ENCODE results near the gene PNMT.
"Not testable (repeated sequence)": the region's sequence is repeated elsewhere in the genome, so short reads cannot be mapped to it uniquely, and the experiment has no call there.

Gene PNMT

DNA sequence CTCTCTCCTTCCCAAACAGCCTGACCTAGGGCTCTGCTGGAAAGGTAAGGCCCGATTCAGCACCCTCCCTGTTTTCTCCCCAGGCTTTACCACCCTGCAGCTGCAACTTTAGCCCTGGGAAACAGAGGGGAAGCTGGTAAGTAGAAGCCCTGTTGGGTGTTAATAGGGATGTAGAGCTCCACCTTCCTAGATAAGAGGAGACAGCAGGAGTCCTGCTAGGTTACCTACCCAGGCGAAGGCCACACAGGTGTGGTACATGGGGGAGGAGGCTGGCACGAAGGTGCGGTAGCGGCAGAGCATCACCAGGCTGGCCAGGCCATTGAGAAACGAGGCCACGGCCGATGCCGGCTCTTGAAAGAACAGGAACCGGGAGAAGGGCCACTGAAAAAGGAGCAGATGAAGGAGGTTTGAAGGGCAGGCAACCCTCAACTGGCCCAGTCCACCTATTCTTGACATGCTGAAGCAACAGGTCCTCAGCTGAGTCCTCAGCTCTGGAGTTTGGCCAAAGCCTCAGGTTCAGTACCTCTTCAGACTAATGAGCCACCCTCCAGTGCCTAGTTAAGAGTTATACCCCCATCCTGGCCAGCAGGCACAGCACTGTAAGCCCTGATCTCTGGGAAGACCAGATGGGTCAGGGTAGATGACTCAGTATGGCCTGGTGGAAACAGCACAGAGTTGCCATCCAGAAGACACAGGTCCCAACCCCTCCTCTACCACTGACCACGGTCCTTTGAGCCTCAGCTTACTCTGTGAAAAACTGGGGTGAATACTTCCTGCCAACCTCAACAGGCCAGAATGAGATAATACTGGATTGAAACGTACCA is 16.3 kb downstream of the PNMT start:
- 94% methylated on average over 12 of the region's 12 CpGs for WGBS
- no peak overlapping the region for H3K4me3 ChIP-seq (ENCODE audit: low read length)
- H3K9ac ChIP-seq (ENCODE audit: low read depth, low read length), result no peak overlapping the region
- no peaks in the 10 kb centered on the region for H3K9me3 ChIP-seq (ENCODE audit: insufficient read depth, low read depth, low read length)
- peaks cover 10% of the 10 kb centered on the region for H3K4me1 ChIP-seq (ENCODE audit: insufficient read depth, low read length)
- H3K27me3 ChIP-seq (ENCODE audit: insufficient read depth, low read length), result no peaks in the 10 kb centered on the region
- H3K27ac ChIP-seq (ENCODE audit: low read depth, low read length), result no peak overlapping the region
- H3K36me3 ChIP-seq (ENCODE audit: insufficient read depth, low read length), result peaks cover 20% of the 10 kb centered on the region; the same call in 1 of the 2 replicates

DNA sequence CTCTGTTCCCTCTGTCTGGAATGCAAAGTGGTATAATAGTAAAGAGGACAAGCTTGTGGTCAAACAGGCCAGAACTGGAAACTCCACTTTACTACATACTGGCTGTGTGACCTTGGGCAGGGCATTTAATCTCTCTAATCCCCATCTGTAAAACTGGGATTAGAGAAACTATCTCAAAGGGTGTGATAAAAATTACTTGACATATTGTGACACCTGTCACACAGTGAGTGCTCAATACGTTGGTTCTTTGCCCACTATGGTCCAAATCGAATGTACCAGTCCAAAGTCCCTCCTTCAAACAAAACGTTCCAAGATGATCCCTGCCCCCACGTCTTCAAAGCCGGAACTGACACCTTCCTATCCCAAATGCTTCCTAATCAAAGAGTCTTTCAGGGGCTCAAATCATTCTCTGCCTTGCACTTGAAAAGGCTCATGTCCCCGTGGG is 18.9 kb downstream of the PNMT start:
- peak overlapping the region; percentile 79; the same call in 1 of the 2 replicates for H3K9ac ChIP-seq (ENCODE audit: low read depth, low read length)
- H3K27me3 ChIP-seq (ENCODE audit: insufficient read depth, low read length), result no peaks in the 10 kb centered on the region
- H3K36me3 ChIP-seq (ENCODE audit: insufficient read depth, low read length), result peaks cover 13% of the 10 kb centered on the region; the same call in 1 of the 2 replicates
- H3K4me3 ChIP-seq (ENCODE audit: low read length), result peak overlapping the region; percentile 66
- H3K27ac ChIP-seq (ENCODE audit: low read depth, low read length), result peak overlapping the region; percentile 100
- 75% methylated on average over 6 of the region's 6 CpGs for WGBS
- H3K9me3 ChIP-seq (ENCODE audit: insufficient read depth, low read depth, low read length), result no peaks in the 10 kb centered on the region
- peaks cover 19% of the 10 kb centered on the region for H3K4me1 ChIP-seq (ENCODE audit: insufficient read depth, low read length)

DNA sequence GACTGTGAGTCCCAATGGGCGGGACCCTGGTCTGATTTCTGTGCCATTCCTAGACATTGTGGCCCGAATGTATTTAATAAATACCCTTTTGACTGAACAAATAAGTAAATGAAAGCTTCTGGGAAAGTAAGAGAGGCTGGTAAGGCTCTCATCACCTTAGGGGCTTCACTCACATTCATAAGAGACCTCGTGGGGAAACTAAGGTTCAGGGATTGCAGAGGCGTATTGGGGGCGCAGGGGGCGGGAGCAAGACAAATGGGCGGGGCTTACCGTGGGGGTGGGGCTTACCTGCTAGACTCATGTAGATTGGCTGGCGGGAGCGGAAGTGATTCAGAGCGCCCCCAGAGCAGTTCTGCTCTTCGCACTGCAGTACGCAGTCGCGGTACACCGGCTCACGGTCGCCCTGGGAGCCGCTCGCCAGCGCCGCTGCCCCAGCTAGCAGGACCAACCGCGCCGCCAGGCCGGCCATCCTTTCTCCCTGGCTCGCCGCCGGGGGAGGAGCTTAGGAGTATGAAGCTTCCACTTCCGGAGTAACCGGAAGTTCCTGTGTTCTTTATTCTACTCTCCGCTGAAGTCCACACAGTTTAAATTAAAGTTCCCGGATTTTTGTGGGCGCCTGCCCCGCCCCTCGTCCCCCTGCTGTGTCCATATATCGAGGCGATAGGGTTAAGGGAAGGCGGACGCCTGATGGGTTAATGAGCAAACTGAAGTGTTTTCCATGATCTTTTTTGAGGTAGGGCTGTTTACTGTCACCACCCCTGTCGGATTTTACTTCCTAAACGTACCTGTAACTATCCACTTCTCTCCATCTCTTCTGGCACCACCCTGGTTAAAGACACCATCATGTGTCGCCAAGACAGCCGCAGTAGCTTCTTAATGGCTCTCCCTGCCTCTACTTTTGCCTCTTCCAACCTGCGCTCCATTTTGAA is 19.6 kb downstream of the PNMT start, which contains the start of gene PGAP3:
Gene PGAP3, minus strand, starts transcription at position 512 of the 929 bp plus-strand sequence. Its CDS starts 43 bp downstream, at position 469.
- Histone ChIP-seq H3K36me3 (ENCODE audit: insufficient read depth, low read length) (peaks cover 13% of the 10 kb centered on the region; the same call in 1 of the 2 replicates), H3K27me3 (ENCODE audit: insufficient read depth, low read length) (no peaks in the 10 kb centered on the region), H3K4me1 (ENCODE audit: insufficient read depth, low read length) (peaks cover 19% of the 10 kb centered on the region), H3K9ac (ENCODE audit: low read depth, low read length) (peak within 1 kb of the TSS; percentile 79), H3K27ac (ENCODE audit: low read depth, low read length) (peak within 1 kb of the TSS; percentile 100), H3K4me3 (ENCODE audit: low read length) (peak within 1 kb of the TSS; percentile 66), H3K9me3 (ENCODE audit: insufficient read depth, low read depth, low read length) (no peaks in the 10 kb centered on the region)
- 17% methylated on average over 45 of the region's 45 CpGs for WGBS

DNA sequence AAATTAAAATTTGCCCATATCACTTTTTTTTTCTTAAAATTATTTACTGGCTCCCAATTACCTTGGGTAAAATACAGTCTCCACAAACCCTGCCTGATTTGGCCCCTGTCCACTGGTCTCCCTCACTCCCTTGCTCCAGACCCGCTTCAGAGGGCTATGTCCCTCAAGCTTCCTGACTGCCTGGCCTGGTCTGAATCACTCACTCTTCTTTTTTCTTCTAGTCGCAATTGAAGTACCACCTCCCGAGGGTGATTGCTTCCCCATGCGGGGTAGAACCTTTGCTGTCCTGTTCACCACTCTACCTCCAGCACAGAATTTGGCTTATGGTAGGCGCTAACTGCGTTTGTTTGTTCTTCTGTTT is 20.2 kb downstream of the PNMT start:
- no peaks in the 10 kb centered on the region for H3K9me3 ChIP-seq (ENCODE audit: insufficient read depth, low read depth, low read length)
- peak overlapping the region; percentile 66 for H3K4me3 ChIP-seq (ENCODE audit: low read length)
- H3K36me3 ChIP-seq (ENCODE audit: insufficient read depth, low read length), result peaks cover 8% of the 10 kb centered on the region; the same call in 1 of the 2 replicates
- H3K27ac ChIP-seq (ENCODE audit: low read depth, low read length), result peak overlapping the region; percentile 100
- H3K4me1 ChIP-seq (ENCODE audit: insufficient read depth, low read length), result peaks cover 19% of the 10 kb centered on the region
- 8% methylated on average over 5 of the region's 6 CpGs for WGBS
- peak overlapping the region; percentile 79 for H3K9ac ChIP-seq (ENCODE audit: low read depth, low read length)
- H3K27me3 ChIP-seq (ENCODE audit: insufficient read depth, low read length), result no peaks in the 10 kb centered on the region

DNA sequence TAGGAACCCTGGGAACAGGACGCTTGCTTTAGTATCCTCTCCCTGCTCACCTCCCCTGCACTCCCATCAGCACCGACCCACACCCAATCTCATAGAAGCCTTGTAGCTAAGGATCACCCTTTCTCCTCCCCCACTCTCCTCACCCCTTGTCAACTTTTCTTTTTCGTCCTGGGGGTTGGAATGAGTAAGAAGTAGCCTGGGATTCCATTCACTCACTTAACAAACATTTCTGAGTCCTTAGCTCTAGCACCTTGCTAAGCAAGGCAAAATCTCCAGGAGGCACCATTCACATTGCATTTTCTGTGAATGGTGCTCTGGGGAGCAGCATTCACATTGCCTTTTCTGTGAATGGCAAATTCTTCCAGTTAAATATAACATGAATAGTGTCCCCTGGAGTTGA is 20.7 kb downstream of the PNMT start:
- Histone ChIP-seq H3K36me3 (ENCODE audit: insufficient read depth, low read length) (peaks cover 6% of the 10 kb centered on the region; the same call in 1 of the 2 replicates), H3K9me3 (ENCODE audit: insufficient read depth, low read depth, low read length) (no peaks in the 10 kb centered on the region), H3K27ac (ENCODE audit: low read depth, low read length) (peak overlapping the region; percentile 100), H3K9ac (ENCODE audit: low read depth, low read length) (peak overlapping the region; percentile 79), H3K27me3 (ENCODE audit: insufficient read depth, low read length) (no peaks in the 10 kb centered on the region), H3K4me1 (ENCODE audit: insufficient read depth, low read length) (peaks cover 19% of the 10 kb centered on the region), H3K4me3 (ENCODE audit: low read length) (peak overlapping the region; percentile 66)
- 0% methylated on average over 2 of the region's 3 CpGs for WGBS

DNA sequence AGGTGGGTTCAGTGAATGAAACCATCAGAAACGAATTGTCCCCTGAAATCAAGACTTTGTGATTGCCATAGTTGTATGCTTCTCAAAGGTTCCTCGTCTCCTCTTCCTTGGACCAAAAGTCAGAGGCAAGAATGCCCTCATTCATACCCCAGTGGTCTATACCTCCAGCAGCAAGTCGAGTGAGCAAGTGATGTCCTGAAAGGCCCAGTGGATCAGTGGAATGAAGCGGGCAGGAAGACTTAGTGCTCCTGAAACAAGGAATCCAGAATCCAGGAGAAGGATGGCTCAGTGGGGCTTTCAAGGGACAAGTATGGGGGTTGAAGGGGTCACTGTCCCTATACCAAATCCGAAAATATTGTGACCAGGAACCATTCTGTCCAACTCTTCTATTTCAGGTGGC is 26.3 kb downstream of the PNMT start:
- H3K9me3 ChIP-seq (ENCODE audit: insufficient read depth, low read depth, low read length), result no peaks in the 10 kb centered on the region
- H3K9ac ChIP-seq (ENCODE audit: low read depth, low read length), result peak overlapping the region; percentile 9; the same call in 1 of the 2 replicates
- peak overlapping the region; percentile 92 for H3K27ac ChIP-seq (ENCODE audit: low read depth, low read length)
- WGBS, result 88% methylated on average over 5 of the region's 5 CpGs
- no peak overlapping the region for H3K4me3 ChIP-seq (ENCODE audit: low read length)
- H3K4me1 ChIP-seq (ENCODE audit: insufficient read depth, low read length), result peaks cover 40% of the 10 kb centered on the region
- no peaks in the 10 kb centered on the region for H3K36me3 ChIP-seq (ENCODE audit: insufficient read depth, low read length)
- no peaks in the 10 kb centered on the region for H3K27me3 ChIP-seq (ENCODE audit: insufficient read depth, low read length)

DNA sequence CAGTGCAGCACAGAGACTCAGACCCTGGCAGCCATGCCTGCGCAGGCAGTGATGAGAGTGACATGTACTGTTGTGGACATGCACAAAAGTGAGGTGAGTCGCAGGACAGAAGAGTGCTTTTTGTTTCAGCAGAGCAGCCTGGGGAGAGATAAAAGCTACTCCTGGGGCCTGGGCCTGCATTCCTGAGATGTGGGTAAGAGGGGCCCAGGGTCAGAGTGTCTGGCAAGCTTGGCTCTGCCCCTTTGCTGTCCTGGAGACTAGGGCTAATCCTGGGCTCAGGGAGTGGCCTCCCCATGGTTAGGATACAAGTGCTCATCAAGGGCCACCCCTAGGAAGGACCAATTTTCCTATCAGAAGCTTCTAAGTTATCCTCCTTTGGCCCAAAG is 26.8 kb downstream of the PNMT start:
- WGBS, result 68% methylated on average over 2 of the region's 2 CpGs
- H3K27me3 ChIP-seq (ENCODE audit: insufficient read depth, low read length), result no peaks in the 10 kb centered on the region
- H3K27ac ChIP-seq (ENCODE audit: low read depth, low read length), result peak overlapping the region; percentile 92
- peak overlapping the region; percentile 9; the same call in 1 of the 2 replicates for H3K9ac ChIP-seq (ENCODE audit: low read depth, low read length)
- peaks cover 35% of the 10 kb centered on the region for H3K4me1 ChIP-seq (ENCODE audit: insufficient read depth, low read length)
- H3K9me3 ChIP-seq (ENCODE audit: insufficient read depth, low read depth, low read length), result no peaks in the 10 kb centered on the region
- no peaks in the 10 kb centered on the region for H3K36me3 ChIP-seq (ENCODE audit: insufficient read depth, low read length)
- no peak overlapping the region for H3K4me3 ChIP-seq (ENCODE audit: low read length)

DNA sequence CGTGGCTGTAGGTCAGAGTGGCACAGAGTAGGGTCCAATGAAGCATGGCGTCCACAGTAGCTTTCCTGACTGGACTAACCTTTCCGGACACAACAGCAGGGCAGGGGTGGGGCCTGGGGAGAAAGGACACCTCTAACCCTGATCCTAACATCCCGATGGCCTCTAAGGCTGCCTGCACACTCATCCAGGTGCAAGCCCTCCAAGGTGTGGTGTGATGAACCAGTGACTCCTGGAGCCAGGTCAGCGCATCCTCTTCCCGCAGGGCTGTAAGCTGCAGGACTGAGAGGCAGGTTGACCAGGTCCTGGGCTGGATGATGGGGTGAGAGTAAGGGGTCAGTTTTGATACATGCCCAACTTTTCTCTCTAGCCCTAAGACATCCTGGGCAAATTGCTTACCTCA is 28.5 kb downstream of the PNMT start:
- Histone ChIP-seq H3K4me1 (ENCODE audit: insufficient read depth, low read length) (peaks cover 31% of the 10 kb centered on the region), H3K9me3 (ENCODE audit: insufficient read depth, low read depth, low read length) (no peaks in the 10 kb centered on the region), H3K9ac (ENCODE audit: low read depth, low read length) (no peak overlapping the region), H3K27me3 (ENCODE audit: insufficient read depth, low read length) (no peaks in the 10 kb centered on the region), H3K4me3 (ENCODE audit: low read length) (no peak overlapping the region), H3K27ac (ENCODE audit: low read depth, low read length) (peak overlapping the region; percentile 68), H3K36me3 (ENCODE audit: insufficient read depth, low read length) (no peaks in the 10 kb centered on the region)
- 68% methylated on average over 6 of the region's 6 CpGs for WGBS

DNA sequence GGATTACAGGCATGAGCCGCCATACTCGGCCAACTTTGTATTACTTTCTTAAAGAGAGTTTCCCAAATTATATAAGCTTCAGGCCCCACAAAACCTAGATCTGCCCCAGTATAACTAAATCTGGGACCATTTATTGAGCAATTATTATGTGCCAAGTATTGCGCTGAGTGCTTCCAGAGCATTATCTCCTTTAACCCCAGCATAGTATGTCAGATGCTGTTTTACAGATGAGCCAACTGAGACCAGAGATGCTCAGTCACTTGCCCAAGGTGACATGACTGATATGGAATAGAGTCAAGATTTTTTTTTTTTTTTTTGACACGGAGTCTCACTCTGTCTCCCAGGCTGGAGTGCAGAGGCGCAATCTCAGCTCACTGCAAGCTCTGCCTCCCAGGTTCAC is 29.7 kb downstream of the PNMT start:
- Histone ChIP-seq H3K4me1 (ENCODE audit: insufficient read depth, low read length) (peaks cover 41% of the 10 kb centered on the region), H3K4me3 (ENCODE audit: low read length) (no peak overlapping the region), H3K27me3 (ENCODE audit: insufficient read depth, low read length) (no peaks in the 10 kb centered on the region), H3K9ac (ENCODE audit: low read depth, low read length) (no peak overlapping the region), H3K27ac (ENCODE audit: low read depth, low read length) (no peak overlapping the region), H3K9me3 (ENCODE audit: insufficient read depth, low read depth, low read length) (no peaks in the 10 kb centered on the region), H3K36me3 (ENCODE audit: insufficient read depth, low read length) (peaks cover 4% of the 10 kb centered on the region)
- WGBS, result 95% methylated on average over 5 of the region's 5 CpGs

DNA sequence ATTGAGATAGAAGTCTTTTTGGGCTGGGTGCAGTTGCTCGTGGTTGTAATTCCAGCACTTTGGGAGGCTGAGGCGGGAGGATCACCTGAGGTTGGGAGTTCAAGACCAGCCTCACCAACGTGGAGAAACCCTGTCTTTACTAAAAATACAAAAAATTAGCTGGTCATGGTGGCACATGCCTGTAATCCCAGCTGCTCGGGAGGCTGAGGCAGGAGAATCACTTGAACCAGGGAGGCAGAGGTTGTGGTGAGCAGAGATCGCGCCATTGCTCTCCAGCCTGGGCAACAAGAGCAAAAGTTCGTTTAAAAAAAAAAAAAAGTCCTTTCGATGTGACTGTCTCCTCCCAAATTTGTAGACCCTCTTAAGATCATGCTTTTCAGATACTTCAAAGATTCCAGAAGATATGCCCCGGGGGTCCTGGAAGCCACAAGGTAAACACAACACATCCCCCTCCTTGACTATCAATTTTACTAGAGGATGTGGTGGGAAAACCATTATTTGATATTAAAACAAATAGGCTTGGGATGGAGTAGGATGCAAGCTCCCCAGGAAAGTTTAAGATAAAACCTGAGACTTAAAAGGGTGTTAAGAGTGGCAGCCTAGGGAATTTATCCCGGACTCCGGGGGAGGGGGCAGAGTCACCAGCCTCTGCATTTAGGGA is 31.0 kb downstream of the PNMT start:
- 41% methylated on average over 11 of the region's 11 CpGs for WGBS
- not testable (repeated sequence) for H3K36me3 ChIP-seq (ENCODE audit: insufficient read depth, low read length); H3K9me3 ChIP-seq (ENCODE audit: insufficient read depth, low read depth, low read length); H3K27me3 ChIP-seq (ENCODE audit: insufficient read depth, low read length)
- Histone ChIP-seq H3K4me3 (ENCODE audit: low read length) (peak overlapping the region; percentile 85), H3K4me1 (ENCODE audit: insufficient read depth, low read length) (peaks cover 46% of the 10 kb centered on the region), H3K9ac (ENCODE audit: low read depth, low read length) (peak overlapping the region; percentile 82), H3K27ac (ENCODE audit: low read depth, low read length) (peak overlapping the region; percentile 84)

Data from HUES64 (cell line).